GM15510 (cell line): ENCODE results near the gene SSR4.

Experiments used
- POLR2A ChIP-seq: IDR thresholded peaks from 3 replicates; pipeline ENCODE4 v1.6.1; 2011; ENCODE audit warnings: borderline replicate concordance; ENCODE audit not compliant: insufficient read length; ENCODE audit errors: extremely low read depth

The SSR4 gene

DNA sequence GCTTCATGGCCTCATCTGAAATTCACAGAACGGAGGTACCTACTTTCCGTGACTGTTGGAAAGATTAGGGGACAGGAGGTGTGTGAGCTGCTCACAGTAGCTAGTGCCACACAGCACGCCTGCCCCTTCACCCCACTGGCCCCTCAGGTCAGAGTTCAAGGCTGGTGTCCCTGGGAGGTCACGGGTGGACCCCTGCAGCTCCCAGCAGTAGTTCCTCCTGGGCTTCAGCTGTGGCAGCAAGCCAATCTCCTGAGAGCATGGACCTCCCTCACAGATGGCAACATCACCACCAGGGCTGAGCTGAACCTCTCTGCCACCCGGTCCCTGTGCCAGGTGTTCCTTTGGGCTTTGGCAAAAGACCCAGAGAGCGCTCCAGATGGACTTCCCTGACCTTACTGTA, 2.1 kb upstream of the SSR4 start:
- no peak for TF ChIP-seq POLR2A

DNA sequence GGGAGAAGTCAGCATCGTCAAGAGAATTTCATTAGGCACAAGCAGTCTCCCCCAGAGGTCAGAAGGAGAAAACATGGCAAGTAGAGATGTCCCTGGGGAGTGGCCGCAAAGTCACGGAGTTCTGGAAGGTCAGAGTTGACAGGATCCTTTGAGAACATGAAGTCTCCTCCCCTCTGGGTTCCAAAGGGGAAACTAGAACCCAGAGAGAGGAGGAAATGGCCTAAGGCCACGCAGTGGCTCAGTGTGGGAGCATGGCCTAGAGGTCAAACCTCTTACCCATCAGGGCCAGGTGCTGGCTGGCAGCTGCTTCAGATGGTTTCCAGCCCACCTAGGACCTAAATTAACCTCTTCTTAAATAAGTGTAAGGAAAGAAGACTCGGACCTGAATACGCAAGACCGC, 1.2 kb upstream of the SSR4 start:
- TF ChIP-seq POLR2A = no peak

- TF ChIP-seq POLR2A = no peak
Measured at GRCh38 chrX:153794897-153795816, 689 bp downstream of the SSR4 start.

- no peak for TF ChIP-seq POLR2A
Measured at GRCh38 chrX:153797415-153798015, 3.0 kb downstream of the SSR4 start.

GRCh38 chrX:153799326-153799725, 4.9 kb downstream of the SSR4 start:
- no peak for TF ChIP-seq POLR2A

GRCh38 chrX:153800177-153800722, 5.8 kb downstream of the SSR4 start:
- no peak for TF ChIP-seq POLR2A

DNA sequence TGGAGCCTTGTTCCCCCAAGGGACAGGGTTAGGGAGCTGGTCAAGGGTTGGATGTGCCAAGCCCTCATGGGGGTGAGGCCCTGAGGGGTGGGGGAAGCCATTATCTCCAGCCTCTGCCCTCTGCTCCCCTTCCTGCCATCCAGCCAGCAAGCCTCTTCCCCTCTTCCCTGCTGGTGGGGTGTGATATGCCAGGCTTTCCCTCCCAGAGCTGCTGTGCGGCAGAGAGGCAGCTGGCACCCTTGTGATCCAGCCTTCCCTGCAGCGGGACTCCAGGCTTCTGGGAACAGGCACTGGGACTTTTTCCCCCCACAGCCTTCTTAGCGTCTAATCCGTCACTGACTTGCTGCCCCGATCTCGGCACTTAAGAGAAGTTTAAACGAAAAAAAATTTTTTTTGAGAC, 6.3 kb downstream of the SSR4 start:
- no peak for TF ChIP-seq POLR2A

- TF ChIP-seq POLR2A = no peak
Measured at GRCh38 chrX:153801669-153802068, 7.2 kb downstream of the SSR4 start.

DNA sequence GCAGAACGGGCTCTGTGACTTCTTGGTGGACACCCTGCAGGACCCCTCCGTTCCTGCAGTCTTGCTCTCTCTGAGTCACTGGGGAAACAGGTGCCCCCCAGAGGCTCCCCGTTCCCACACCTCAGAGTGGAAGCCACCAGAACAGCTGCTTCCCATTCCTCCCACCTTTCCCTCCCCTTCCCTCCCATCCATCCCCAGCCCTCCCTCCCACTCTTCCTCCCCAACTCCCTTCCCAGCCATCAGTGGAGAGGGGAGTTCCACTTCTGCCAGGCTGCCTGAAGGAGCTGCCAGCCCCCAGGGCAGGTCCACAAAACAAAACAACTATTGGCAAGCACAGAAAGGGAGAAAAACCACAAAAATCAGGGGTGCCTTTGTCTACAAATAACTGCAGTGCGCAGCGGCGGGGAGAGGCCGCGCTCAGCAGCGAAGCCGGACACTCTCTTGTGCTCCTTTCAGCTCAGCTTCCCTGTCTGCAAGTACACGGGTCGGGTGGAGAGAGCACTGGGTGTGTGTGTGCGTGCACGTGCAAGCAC, 8.1 kb downstream of the SSR4 start:
- no peak for TF ChIP-seq POLR2A

DNA sequence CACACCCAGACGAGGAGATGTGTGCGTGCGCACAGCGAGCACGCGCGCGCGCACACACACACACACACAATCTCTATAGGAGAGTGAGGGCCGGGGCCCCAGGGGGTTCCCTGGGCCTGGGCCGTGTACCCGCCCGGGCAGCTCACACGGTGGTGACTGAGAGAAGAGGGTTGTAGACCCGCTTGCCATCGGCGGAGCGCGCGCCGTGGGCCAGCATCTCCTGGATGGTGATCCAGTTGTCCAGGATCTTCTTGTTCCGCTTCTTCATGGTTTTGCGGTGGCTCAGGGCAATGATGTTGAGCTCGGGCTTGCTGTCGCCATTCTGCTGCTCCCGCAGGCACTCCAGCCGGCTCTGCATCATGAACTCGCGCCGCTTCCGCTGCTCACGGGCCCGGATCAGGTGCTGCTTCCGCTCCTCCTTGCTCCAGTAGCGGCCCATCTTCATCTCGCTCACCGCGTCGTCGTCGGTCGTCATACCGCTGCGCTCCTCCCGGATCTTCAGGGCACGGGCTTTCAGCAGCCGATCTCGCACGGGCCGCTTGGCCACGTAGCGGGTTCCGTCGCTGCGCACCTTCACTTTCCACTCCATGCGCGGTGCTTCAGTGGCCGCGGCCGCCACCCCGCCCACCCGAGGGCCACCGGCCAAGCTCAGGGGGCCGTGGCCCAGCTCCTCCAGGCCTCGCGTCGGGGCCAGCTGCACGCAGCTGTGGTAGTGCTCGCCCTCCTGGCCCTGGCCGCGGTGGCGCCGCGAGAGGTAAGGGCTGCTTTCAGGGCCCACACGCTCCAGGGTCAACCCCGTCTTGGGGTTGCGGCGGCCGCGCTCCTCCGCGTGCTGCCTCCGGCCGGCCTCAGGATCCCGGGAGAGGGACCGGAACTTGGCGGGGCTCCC, 9.0 kb downstream of the SSR4 start:
- no peak for TF ChIP-seq POLR2A

DNA sequence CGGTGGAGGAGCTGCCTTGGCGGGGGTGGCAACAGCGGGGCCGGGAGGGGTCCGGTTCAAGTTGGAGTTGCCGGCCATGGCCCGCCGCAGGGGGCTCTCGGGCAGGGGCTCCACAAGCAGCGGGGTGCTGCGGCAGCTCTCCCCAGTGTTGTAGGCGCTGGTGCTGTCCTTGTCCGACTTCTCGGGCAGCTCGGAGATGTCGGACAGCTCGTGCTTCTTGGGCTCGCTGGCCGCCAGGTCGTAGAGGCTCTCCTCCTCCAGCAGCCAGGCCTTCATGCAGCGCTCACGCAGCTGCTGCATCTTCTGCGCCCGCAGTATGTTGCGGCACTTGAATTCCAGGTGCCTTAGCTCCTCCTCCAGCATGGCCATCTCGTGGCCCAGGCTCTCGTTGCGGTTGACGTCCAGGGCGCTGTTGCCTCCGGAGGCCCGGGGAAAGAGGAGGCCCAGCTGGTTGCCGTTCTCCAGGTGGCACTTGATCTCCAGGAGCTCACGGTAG, 9.7 kb downstream of the SSR4 start:
- no peak for TF ChIP-seq POLR2A

GRCh38 chrX:153804621-153805020, 10.2 kb downstream of the SSR4 start:
- TF ChIP-seq POLR2A = no peak

DNA sequence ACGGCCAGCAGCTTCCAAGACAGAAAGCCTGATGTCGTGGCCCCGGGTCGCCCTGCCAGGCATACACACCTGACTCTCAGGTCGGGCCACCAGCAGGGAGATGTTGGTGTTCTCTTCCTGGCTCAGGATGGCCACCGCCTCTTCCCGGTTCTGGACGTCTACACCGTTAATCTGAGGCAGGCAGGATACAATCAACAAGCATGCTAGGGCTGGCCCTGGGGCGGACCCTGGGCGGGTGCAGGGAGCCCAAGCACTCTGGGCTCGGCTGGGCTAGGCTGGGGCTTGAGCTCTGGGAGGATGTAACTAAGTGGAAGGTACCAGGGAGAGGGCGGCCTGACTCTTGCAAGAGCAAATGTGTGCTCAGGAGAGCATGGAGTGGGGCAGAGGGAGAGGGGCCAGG, 11.0 kb downstream of the SSR4 start:
- TF ChIP-seq POLR2A = no peak

DNA sequence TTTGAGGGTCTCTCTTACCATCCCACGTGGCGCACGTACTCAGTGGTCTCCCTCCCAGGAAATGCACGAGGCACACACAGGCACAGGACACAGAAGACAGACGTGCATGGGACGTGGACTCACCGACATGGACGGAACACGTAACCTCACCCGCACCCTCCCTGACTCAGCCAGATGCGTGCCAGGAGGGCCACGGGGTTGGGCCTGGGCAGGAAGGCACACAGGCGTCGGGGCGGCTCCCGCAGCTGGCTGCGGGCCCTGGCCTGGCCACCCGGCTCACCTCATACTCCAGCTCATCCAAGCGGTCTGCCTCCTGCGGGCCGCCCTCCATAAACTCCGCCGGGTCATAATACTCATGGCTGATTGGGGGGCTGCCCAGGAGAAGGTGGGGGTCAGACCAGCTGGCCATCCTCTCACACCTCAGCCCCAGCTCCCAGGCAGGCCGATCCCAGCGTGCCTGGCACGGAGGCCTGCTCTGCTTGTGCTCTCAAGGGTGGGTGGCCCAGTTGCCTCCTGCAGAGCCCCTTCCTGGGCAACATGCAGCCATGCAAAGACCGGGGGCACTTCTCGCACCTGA, 12.6 kb downstream of the SSR4 start:
- TF ChIP-seq POLR2A = no peak
